Gastroesophageal sphincter (tissue), 4 donors: Measurements from ENCODE around the gene CDH4. TPM values are rescaled to one million over a fixed set of nuclear protein-coding genes. Genes with fewer than 3 reads are reported as not detected.
"Not testable (repeated sequence)": the region's sequence is repeated elsewhere in the genome, so short reads cannot be mapped to it uniquely, and the experiment has no call there.

ENCODE experiments used
- ATAC-seq: fragments of 150-250 bp; one replicate; pipeline ENCODE4 v1.9.1; 2016; ENCODE audit warnings: mild to moderate bottlenecking, moderate library complexity
- H3K27ac ChIP-seq, 4 donors: fragments of 200-600 bp; sonication (generic) in 3 of 4; 1 replicate in 3 of 4; 2 replicates in 1 of 4; pipeline ENCODE4 v1.5.1; 2016 to 2019
- H3K27me3 ChIP-seq: fragments of 200-600 bp; sonication (generic); one replicate; pipeline ENCODE4 v1.5.1; 2019
- H3K36me3 ChIP-seq, 2 donors: fragments of 200-600 bp; sonication (generic); one replicate each; pipeline ENCODE4 v1.5.1; 2019; ENCODE audit warnings: control low read depth in 1 of 2
- H3K4me1 ChIP-seq, 3 donors: fragments of 200-600 bp; sonication (generic); 1 replicate in 2 of 3; 2 replicates in 1 of 3; pipeline ENCODE4 v1.5.1; 2016 to 2019; ENCODE audit warnings: control low read depth in 2 of 3
- H3K4me3 ChIP-seq, 2 donors: fragments of 200-600 bp; sonication (generic); one replicate each; pipeline ENCODE4 v1.5.1; 2019; ENCODE audit warnings: mild to moderate bottlenecking in 1 of 2, moderate library complexity in 1 of 2
- H3K9me3 ChIP-seq, 3 donors: fragments of 200-600 bp; sonication (generic); one replicate each; pipeline ENCODE4 v1.5.1; 2017 to 2019; ENCODE audit warnings: control low read depth in 2 of 3
- CTCF ChIP-seq, 4 experiments: fragments of 200-600 bp in 2 of 4; fragments of 450-650 bp in 2 of 4; sonication (generic) in 1 of 4; IDR thresholded peaks; one replicate each; pipeline ENCODE4 v1.5.1; 2017 to 2019; ENCODE audit warnings: antibody characterized with exemption in 4 of 4, mild to moderate bottlenecking in 2 of 4, moderate library complexity in 2 of 4
- EP300 ChIP-seq: sonication (generic); formaldehyde crosslinking; IDR thresholded peaks from one replicate; pipeline ENCODE4 v1.6.1; 2017; ENCODE audit warnings: antibody characterized with exemption, mild to moderate bottlenecking
- POLR2A ChIP-seq, 2 donors: fragments of 450-650 bp; IDR thresholded peaks; one replicate each; pipeline ENCODE4 v1.6.1; 2017; ENCODE audit warnings: antibody characterized with exemption in 2 of 2, mild to moderate bottlenecking in 2 of 2, moderate library complexity in 1 of 2
- POLR2AphosphoS5 ChIP-seq: sonication (generic); formaldehyde crosslinking; IDR thresholded peaks from one replicate; pipeline ENCODE4 v1.6.1; 2017; ENCODE audit warnings: antibody characterized with exemption
- WGBS, 2 donors: methylation state at CpG; one replicate each; pipeline ENCODE4 v1.1.5; 2018; ENCODE audit warnings: low coverage in 1 of 2; 5-methylcytosine and 5-hydroxymethylcytosine counted together
- total RNA-seq, 4 donors: library from RNA; depleted of rRNA; stranded (reverse); fragments of >200 nt; gene quantifications; one replicate each; pipeline ENCODE4 v1.1.0, GENCODE V29; 2016

The CDH4 gene
- total RNA-seq, 4 donors from 2014 or later = under 0.01 to 1.5 (median 0.42) TPM; not detected in 1

GRCh38 chr20:61424011-61424627 is 172.1 kb downstream of the CDH4 start:
- 96% methylated on average over 4 of the region's 4 CpGs for WGBS, 2 donors
- H3K27ac ChIP-seq = no peak overlapping the region
- TF ChIP-seq CTCF (IDR thresholded peaks at IDR 0.05) (no peak), POLR2A (IDR thresholded peaks at IDR 0.05) (no peak), POLR2AphosphoS5 (no peak), EP300 (no peak)
- no peak overlapping the region for H3K4me3 ChIP-seq
- H3K4me1 ChIP-seq = no peaks in the 10 kb centered on the region
- H3K27me3 ChIP-seq = peaks cover 33% of the 10 kb centered on the region
- no peaks in the 10 kb centered on the region for H3K36me3 ChIP-seq
- no peak for ATAC-seq
- H3K9me3 ChIP-seq = peaks cover 0 to 8% (median 0%) of the 10 kb centered on the region in 3 donors

- Histone ChIP-seq H3K27me3 (peaks cover 30% of the 10 kb centered on the region), H3K27ac (no peak overlapping the region), H3K4me3 (no peak overlapping the region), H3K9me3 (peaks cover 0 to 8% (median 0%) of the 10 kb centered on the region in 3 donors), H3K4me1 (no peaks in the 10 kb centered on the region), H3K36me3 (no peaks in the 10 kb centered on the region)
- no peak for ATAC-seq
- WGBS, 2 donors = 82 to 90% methylated on average over 2 of the region's 25 CpGs
- no peak for TF ChIP-seq POLR2A (IDR thresholded peaks at IDR 0.05)
- no peak for TF ChIP-seq CTCF (IDR thresholded peaks at IDR 0.05)
- no peak for TF ChIP-seq POLR2AphosphoS5
- TF ChIP-seq EP300 = no peak
These were observed 172.8 kb downstream of the CDH4 start for GRCh38 chr20:61424628-61425420.

GRCh38 chr20:61425541-61425991 is 173.5 kb downstream of the CDH4 start:
- H3K4me3 ChIP-seq, H3K4me1 ChIP-seq, H3K27ac ChIP-seq, H3K9me3 ChIP-seq, ATAC-seq, H3K36me3 ChIP-seq: not testable (repeated sequence)
- 84 to 94% methylated on average over 6 to 9 of the region's 18 CpGs for WGBS, 2 donors
- H3K27me3 ChIP-seq = peaks cover 29% of the 10 kb centered on the region

- no peaks in the 10 kb centered on the region for H3K9me3 ChIP-seq
- no peak for ATAC-seq
- WGBS, 2 donors = 73 to 83% methylated on average over 2 to 6 of the region's 8 CpGs
- no peak overlapping the region for H3K4me3 ChIP-seq
- H3K27ac ChIP-seq = no peak overlapping the region
- peaks cover 29% of the 10 kb centered on the region for H3K27me3 ChIP-seq
- H3K4me1 ChIP-seq = no peaks in the 10 kb centered on the region
- no peak for TF ChIP-seq EP300
- no peak for TF ChIP-seq POLR2A (IDR thresholded peaks at IDR 0.05)
- no peak for TF ChIP-seq POLR2AphosphoS5
- H3K36me3 ChIP-seq = no peaks in the 10 kb centered on the region
These were observed 174.3 kb downstream of the CDH4 start for GRCh38 chr20:61426352-61426751.

GRCh38 chr20:61429458-61430227 is 177.6 kb downstream of the CDH4 start:
- 80 to 100% methylated on average over 3 to 4 of the region's 4 CpGs for WGBS, 2 donors
- Histone ChIP-seq H3K4me1 (no peaks in the 10 kb centered on the region), H3K27ac (no peak overlapping the region), H3K36me3 (no peaks in the 10 kb centered on the region), H3K27me3 (peaks cover 45% of the 10 kb centered on the region), H3K9me3 (peaks cover 0 to 5% (median 0%) of the 10 kb centered on the region in 3 donors), H3K4me3 (no peak overlapping the region)
- TF ChIP-seq POLR2AphosphoS5 = no peak
- TF ChIP-seq EP300 = no peak
- no peak for TF ChIP-seq CTCF (IDR thresholded peaks at IDR 0.05)
- TF ChIP-seq POLR2A (IDR thresholded peaks at IDR 0.05) = no peak
- no peak for ATAC-seq
